Stimulated activated naive CD4-positive, alpha-beta T cell (primary cell): ENCODE results near the gene SSPN.
"Not testable (repeated sequence)": the region's sequence is repeated elsewhere in the genome, so short reads cannot be mapped to it uniquely, and the experiment has no call there.

Source experiments
- DNase-seq, 6 experiments: peaks; one replicate each; lab custom pipeline; 2025; lab: John Stamatoyannopoulos, UW

The SSPN gene

DNA sequence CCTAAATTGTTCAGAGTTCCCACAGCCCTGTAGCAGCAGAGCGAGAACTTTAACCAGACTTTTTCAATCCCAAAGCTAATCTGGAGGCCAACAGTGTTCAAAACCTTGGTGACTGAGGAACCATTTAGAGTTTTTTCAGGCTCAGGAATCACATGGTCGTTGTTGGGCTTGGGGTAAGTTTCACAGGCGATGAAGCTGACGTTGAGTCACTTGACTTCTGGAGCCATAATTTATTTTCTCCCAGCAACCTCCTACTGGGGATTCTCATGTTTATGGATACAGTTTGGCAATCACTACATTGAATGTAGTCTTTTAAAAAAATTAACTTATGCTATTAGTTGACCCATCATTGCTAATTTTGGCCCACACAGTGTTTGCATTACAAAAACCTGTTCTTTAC, 34.5 kb downstream of the SSPN start:
- no peak for DNase-seq

DNA sequence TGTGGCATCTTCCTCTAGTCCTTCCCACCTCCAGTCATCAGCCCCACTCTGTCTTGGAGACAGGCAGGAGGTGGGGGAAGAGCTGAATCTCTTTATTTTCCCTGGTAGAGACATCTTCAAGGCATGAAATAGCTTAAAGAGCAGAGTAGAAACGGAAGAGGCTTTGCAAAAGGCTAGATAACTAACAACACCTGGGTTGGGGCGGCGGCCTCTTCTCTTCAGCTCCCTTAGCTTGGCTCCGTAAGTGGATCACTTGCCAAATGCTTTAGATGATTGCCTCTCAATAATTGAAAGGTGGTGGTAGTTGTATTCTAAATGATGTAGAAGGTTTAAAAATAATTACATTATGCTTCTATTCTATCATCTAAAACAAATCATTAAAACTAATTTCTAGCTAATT, 36.1 kb downstream of the SSPN start:
- no peak for DNase-seq

DNA sequence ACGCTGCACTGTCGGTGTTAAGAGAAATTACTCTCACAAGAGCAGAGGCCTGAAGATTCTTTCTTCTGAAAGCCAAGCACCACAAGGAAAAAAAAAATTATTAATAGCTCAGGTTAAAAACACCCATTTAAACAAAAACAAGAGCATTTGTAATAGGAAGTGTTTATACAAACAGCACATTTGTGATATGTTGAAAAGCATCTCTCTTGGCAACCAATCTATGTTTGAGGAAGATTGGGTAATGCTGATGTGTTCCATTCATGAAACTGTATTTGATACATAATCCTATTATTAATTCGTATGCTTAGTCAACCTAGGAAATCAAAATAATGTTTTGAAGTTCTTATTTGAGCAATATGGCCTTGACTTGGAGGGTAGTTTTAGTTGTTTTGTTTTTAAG, 36.5 kb downstream of the SSPN start:
- no peak for DNase-seq

DNA sequence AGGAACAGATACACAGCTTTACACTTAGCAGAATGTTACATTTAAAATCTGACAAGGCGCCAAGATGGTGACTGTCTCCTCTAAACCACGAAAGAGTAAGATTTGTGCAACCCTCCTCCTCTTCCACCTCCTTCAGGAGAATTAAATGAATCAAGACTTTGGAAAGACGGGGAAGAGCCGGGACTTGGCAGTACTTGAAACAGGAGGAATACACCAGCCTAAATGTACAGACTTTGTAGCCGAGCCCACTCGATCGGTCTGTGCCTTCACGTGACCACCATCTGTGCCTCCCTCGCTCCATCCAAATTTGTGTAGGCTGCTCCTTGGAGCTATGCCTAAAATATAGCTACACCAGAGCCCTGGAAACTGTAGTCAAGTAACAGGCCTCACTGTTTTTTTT, 38.3 kb downstream of the SSPN start:
- DNase-seq: no peak

DNA sequence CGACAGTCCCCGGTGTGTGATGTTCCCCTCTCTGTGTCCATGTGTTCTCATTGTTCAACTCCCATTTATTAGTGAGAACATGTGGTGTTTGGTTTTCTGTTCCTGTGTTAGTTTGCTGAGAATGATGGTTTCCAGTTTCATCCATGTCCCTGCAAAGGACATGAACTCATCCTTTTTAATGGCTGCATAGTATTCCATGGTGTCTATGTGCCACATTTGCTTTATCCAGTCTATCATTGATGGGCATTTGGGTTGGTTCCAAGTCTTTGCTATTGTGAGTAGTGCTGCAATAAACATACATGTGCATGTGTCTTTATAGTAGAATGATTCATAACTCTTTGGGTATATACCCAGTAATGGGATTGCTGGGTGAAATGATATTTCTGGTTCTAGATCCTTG, 40.1 kb downstream of the SSPN start:
- DNase-seq: not testable (repeated sequence)

DNA sequence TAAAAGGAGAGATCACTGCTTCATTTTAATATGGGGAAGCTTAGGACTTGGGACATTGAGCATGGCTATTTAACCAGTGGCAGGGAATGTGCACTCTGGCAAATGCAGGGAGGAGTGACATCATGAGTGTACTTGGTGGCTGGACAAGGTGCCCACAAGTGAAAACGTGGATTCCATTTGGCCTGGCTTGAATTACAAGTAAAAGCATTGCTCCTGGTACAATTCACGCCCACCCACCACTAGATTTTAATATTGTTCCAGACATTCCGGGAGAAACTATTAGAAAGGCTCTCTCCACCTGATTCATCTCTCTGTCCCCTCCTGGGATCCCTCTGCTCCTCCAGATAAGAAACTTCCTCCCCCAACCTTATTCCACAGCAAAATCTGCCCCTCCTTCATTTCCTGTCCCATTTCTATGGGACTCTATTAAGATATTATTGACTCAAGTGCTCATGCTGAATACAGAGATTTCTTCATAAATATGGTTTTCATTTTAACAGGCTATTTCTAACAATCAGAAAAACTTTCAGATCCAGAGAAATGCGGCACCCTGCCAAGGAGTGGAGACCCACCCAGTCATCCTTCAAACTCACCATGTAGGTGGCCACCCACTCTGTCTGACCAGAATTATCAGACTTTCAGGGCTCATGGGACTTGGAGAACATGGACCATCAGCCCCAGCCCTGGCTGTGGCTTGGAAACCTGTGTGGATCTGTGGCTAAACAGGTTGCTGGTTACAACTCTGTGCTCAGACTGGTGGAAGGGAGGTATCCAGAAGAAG, 43.2 kb downstream of the SSPN start:
- DNase-seq: no peak

DNA sequence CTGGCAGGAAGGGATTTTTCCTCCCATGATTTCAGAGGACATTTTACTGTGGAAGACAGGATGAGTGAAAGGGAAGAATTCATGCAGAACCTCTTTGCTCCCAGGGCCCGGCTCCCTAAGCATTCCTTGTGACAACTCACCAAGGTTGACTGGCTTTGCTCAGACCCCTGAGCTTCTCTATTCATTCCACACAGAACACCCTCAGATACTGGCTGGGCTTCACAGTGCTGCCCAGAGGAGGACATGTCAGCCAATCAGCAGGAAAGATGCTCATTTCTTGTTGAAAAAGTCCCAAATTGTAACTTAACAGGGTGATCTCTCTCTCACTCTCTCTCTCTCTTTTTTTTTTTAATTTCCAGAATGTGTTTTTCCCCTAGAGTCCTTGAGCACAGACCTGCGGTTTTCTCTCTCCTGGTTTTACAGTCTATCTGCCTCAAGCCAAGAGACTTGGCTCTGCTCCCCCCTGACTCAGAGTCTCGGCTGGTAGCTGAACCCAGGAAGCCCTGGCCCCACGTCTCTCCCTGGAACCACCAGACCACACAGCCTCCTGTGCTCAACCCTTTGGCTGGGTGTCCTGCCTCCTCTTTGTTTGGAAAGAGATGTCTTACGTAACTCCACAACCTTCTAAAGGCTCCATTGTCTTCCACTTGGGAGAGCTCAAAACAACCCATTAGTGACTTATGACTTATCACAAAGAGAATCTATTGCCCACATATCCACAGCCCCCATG, 43.9 kb downstream of the SSPN start:
- DNase-seq: no peak

DNA sequence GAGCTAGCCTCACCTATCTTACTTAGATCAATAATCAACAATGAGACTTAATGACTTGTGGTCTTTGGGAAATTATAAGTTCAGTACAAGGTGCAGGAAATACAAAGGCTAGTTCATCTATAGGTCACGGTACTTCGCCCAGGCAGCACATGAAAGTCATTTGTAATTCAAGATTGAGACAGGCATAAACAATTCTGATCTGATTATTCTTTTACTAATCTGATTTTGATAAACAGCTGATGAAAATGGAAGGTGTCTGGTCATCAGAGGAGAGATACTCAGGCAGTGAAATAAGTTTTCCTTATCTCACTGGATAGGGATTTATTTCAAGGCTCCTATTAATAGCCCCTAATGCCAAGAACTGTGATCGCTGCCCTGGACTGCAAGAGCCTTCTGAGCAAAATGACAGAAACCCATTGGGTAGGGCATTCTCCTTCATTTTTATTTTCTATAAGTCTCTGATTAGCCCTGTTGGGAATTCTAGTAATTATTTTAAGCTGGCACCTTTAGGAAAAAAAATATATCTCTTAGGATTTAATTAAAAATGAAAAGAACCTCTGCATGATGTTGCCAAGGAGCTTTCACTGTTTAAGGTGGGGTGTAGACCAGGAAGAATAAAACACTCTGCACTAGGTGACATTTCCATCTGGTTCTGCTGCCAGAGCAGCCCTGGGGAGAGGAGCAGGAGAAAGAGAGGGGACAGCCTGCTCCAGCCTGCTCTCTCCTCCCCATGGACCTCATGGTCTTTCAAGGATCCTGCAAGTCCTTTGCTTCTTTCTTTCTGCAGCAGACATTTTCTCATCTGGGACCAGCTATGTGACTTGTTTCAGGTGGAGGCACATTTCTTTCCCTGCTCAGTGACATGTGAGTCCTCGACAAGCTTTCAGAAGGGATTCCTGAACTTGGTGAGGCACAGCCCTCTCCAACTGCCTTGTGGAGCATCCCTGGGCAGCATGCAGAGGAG, 44.8 kb downstream of the SSPN start:
- DNase-seq: no peak

DNA sequence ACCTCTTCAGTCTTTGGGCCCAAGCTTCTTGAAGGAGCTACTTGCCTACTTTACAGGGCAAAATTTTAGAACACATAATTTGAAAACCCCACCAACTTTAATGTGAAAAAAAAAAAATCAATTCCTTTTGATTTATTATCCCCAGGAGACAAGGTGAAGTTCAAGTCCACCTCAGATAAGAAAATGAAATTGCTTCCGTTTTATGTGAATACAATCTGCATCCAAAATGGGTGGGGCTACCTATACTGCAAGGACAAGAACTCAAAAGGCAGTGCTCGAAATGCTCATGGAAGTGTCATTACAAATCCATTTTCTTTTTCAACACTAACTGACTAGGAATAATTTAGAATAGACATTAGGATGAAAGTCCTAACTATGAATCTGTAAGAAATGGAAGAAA, 45.7 kb downstream of the SSPN start:
- DNase-seq: no peak

DNA sequence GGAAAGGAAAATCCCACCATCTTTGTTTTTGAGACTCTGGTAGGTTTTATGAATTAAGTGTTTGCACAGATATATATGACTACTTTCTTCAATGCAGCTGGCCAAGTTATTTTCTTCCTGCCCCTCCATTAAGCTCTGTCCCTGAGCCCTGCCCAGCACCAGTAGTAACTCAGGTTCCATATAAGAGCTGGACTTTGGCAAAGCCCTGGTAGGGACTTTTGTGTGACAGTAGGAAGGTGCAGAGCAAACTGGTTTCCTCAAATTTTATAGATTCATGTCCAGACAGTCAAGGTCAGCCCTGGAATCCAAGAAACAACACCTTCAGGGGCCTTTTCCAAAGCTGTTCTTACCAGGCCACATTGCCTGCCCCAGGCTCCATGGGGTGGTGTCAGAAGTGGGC, 47.3 kb downstream of the SSPN start:
- DNase-seq: no peak

DNA sequence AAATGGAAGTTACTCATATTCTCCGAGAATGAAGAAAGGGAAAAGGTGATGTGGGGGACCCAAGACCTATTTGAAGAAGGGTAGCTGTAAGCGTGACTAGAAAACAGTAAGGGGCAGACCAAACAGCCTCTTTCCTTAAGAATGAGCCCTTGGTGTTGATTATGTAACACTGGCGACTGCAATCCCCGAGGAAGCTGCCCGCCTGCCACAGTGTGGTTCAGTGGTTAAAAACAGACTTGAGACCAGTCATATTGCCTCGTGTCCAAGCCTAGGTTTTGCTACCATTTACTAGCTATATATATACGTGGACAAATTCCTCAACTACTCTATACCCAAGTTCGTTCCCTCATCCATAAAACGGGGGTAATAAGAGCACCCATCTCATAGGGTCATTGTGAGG, 49.1 kb downstream of the SSPN start:
- no peak for DNase-seq

DNA sequence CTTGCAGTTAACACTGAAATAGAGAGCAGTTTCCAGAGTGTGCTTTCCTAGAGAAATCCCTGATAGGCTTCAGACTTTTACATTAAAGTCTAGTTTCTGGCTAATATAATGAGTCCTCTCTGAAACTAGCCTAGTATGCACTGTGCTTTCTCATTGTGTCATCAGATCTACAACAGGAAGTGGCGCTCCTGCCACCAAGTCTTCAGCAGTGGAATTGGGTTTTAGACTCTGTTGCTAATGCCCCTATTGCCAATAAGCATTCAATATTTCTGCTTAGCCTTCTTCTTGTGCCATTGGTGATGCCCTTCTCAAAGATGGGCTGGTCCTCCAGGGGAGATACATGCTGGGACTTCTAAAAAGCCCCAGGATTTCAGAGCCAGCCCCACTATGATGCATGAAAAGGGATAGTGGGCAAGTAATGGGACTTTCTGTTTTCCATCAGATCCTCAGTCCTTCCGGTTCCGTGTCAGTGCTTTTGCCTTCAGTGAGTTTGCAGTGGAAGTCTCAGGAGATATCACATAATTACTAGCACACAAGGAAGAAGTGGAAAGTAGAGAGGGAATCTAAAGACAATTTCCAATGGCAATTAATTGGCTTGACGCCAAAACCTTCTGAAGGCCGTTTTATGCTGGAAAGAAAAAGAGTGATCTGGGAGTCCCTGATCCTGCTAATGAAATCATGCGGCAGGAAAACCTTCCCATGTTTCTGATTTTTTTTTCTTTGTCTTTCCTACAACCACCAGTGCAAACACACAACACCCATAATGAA, 50.0 kb downstream of the SSPN start:
- DNase-seq: no peak

DNA sequence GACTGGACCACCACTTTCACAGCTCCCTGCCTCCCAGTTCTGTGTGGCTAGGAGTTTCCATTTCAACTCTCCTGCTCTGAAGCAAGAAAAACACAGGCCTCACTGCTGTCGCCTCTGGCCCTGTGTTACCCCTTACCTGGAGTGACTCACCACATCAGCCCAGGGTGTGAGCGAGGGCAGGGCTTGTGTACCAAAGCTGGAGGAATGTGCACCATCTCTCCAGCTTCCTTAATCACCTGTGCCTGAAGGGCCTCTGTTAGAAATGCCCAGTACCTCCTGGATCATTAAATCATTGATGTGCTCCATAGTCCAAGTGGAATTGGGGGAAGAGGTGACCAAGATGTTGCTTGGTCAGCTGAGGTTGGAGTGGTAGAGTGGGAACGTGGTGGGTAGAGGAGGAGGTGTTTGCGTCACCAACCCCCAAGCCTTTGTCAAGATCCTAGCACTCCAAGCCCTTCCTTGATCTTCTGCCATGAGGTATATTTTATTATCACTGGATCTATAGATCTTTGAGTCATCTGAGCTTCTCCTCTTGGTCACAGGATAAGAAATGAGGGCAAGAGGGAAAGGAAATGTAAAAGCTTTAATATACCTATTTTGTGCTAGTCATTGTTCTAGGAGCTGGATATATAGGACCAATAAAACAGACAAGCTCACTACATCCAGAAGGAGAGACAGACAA, 51.3 kb downstream of the SSPN start:
- DNase-seq: no peak

DNA sequence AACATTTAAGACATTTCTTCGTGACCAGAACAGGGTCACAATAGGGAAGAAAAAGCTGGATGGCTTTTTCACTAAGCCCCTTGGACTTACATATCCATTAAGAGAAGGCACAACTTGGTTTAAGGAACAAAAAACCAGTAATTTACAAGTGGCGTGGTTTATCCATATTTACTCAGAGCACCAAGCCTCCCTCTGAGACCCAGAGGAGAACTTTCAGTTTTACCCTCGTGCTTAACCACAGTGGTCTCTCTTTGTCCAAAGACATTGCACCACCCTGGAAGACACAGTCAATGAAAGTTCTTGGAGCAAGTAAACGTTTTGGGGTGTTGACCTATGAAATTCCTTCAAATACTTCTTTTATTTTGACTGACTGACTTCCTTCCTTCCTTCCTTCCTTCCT, 52.5 kb downstream of the SSPN start:
- DNase-seq: no peak

DNA sequence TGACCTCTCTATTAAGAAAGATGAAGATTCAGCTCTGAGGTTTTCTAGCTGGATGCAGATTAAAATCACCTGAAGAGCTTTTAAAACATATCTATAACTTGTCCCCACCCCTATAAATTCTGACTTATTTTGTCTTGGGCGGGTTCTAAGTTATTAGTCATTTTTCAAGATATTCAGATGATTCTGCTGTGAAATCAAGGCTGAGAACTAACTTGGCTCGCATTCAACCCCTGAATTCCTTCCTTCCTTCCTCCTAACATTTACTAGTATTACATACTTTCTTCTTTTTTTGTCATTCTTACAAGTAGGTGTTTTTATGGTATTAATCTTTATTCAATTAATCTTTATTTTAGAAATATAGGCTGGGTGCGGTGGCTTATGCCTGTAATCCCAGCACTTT, 55.4 kb downstream of the SSPN start:
- DNase-seq: no peak

DNA sequence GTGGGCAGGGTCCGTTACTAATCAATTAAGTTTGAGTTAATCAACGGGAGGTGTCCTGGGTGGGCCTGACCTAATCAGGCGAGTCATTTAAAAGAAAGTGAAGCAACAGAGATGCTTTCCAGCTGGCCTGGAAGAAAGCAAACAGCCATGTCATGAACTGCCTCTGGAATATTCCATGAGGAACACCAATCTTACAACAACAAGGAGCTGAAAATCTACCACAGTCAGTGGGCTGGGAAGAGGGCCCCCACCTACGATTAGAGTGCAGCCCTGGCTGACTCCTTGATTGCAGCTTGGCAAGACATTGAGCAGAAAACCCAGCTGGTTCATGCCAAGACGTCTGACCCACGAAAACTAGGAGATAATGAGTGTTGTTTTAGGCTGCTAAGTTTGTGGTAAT, 56.2 kb downstream of the SSPN start:
- DNase-seq: no peak

DNA sequence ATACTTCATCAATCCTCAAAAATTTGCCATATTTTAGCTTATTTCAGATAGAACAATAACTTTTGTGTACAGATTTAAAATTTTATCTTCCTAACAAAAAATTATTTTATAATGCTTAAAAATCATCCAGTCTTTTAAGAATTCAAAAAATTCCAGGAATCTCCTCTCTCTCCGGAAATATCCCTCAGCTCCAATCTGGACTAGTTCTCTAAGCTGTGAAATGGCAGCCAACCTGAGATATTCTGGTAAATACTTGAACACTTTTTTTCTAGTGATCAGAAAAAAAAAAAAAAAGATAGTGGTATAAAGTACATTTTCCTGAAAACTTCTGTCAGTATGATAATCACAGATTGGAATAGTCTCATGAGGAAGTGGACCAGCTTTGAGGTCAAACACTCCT, 57.6 kb downstream of the SSPN start:
- DNase-seq: no peak

DNA sequence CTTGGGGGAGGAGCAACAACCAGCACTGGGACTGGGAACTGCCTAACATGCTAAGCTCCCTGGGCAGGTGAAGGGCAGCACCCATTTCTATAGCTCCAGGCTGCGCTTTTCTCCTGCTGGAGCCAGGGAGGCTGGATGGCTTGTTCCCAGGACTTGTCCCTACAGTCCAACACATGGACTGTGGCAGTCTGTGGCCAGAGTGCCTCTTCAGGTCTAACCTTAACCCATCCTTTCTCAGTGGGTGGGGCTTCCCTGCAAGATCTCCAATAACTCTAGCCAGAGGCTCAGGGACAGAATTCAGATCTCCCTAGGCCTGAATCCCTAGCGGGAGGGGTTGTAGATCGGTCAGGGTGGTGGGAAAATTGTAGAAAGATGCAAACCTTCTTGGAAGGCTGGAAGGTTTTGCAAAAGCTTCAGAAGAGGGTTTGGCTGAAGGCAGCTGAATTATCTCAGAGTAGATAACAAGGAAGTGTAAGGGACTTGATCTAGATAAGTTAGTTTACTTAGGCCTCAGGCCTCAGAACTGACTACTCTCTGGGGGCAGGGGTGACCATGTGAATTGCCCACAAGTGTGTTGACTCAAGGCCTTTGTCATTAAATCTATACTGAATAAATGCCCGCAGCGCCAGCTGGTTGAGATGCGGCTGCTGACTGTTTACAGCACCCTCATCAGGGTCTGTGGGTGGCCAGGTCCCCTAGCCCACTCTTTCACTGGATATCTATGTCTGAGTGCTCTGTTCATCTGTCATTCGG, 60.7 kb downstream of the SSPN start:
- no peak for DNase-seq

DNA sequence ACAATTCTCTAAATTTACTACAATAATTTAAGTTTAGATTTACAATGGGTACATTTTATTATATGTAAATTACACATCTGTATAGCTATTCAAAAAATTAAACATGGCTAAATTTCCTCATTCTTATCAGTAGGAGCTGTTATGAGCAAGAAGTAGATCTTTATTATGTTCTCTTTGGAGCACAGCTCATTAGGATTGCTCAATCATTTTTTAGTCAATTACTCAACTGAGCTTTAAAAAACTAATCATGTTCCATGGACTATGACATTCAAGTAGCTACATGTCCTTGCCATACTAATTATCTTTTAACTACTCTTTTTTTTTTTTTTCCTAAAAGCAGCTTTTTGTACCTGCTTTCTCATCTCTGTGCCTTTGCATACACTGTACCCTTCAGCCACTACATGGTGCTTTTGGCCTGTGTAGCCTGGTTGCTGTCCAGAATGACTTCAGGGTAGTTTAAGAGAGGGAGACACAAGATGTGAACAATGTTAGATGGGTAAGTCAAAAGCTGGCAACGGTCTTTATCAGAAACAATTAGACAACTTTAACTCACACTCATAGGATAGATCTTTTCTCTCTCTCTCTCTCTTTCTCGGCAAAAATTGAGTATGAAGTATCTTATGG, 69.0 kb downstream of the SSPN start:
- no peak for DNase-seq

DNA sequence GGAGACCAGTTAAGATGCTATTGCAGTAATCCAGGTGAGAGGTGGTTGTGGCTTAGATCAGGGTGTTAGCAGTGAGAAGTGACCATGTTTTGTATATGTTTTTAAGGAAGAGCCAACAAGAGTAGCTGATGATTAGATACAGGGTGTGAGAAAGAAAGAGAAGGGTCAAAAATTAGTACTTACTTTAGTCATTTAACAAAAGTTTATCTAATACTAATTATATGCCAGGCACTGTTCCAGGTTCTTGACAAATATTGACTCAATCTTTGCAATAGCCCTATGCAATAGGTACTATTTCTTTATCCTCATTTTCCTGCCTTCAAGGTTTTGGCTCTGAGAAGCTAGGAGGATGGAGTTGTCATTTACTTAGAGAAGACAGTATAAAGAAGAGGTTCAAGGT, 70.2 kb downstream of the SSPN start:
- DNase-seq: no peak
